Vagina (tissue), 2 donors: ENCODE results near the gene DNAH8.

Source experiments
- POLR2A ChIP-seq, 2 donors: fragments of 450-650 bp; IDR thresholded peaks; one replicate each; pipeline ENCODE4 v1.6.1; 2017; ENCODE audit warnings: antibody characterized with exemption in 2 of 2, mild to moderate bottlenecking in 2 of 2, moderate library complexity in 2 of 2
- POLR2AphosphoS5 ChIP-seq, 2 donors: sonication (generic); formaldehyde crosslinking; IDR thresholded peaks; one replicate each; pipeline ENCODE4 v1.9.0; 2017; ENCODE audit warnings: antibody characterized with exemption in 2 of 2, mild to moderate bottlenecking in 2 of 2, low read depth in 1 of 2; ENCODE audit not compliant: insufficient read depth in 1 of 2
- TF ChIP-seq, protein P1 (sequence below), 3 experiments: fragments of 450-650 bp in 2 of 3; fragments of 200-600 bp in 1 of 3; sonication (generic) in 1 of 3; IDR thresholded peaks; one replicate each; pipeline ENCODE4 v1.5.1; 2017 to 2019; ENCODE audit warnings: antibody characterized with exemption in 3 of 3, mild to moderate bottlenecking in 2 of 3, moderate library complexity in 2 of 3

DNA sequence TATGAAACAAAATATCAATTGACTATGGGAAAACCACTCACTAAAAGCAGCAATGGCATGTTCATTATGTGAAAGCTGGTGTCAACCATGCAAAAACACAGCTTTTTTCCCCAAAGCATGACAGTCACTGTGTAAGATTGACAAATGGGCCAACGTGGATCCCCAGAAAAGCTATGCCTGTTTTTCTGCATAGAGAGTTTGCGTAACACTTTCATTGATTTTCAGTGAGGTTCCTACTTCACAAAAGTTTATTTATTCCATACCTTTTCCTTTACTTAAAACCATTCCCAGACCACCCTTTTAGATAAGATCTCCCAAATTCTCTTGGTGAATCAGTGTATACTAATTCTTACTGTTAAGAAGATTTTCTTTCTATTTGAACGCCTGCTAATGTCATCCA is 195.1 kb downstream of the DNAH8 start:
- TF ChIP-seq POLR2AphosphoS5 (IDR thresholded peaks at IDR 0.05; ENCODE audit: insufficient read depth in 1 of 2, low read depth in 1 of 2), result no peak
- TF ChIP-seq, protein P1, sequence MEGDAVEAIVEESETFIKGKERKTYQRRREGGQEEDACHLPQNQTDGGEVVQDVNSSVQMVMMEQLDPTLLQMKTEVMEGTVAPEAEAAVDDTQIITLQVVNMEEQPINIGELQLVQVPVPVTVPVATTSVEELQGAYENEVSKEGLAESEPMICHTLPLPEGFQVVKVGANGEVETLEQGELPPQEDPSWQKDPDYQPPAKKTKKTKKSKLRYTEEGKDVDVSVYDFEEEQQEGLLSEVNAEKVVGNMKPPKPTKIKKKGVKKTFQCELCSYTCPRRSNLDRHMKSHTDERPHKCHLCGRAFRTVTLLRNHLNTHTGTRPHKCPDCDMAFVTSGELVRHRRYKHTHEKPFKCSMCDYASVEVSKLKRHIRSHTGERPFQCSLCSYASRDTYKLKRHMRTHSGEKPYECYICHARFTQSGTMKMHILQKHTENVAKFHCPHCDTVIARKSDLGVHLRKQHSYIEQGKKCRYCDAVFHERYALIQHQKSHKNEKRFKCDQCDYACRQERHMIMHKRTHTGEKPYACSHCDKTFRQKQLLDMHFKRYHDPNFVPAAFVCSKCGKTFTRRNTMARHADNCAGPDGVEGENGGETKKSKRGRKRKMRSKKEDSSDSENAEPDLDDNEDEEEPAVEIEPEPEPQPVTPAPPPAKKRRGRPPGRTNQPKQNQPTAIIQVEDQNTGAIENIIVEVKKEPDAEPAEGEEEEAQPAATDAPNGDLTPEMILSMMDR (IDR thresholded peaks at IDR 0.05), result no peak
- TF ChIP-seq POLR2A (IDR thresholded peaks at IDR 0.05), result no peak
